ENCODE data around the gene TFEB. TPM values are rescaled to one million over a fixed set of nuclear protein-coding genes. Genes with fewer than 3 reads are reported as not detected.

The TFEB gene
- total and polyA plus RNA-seq, 2 donors (not counting 3 experiments of a cell fraction or from before 2014, with no cell fraction given), result 4.9 to 6.6 TPM

GRCh38 chr6:41653691-41654090, 81.7 kb downstream of the TFEB start:
- H2AFZ ChIP-seq (ENCODE audit: low read depth, low read length), result no peak overlapping the region
- H3K79me2 ChIP-seq (ENCODE audit: control insufficient read depth, insufficient read depth, low read length), result no peaks in the 10 kb centered on the region
- no peaks in the 10 kb centered on the region for H3K9me1 ChIP-seq (replicated peaks; ENCODE audit: control insufficient read depth, extremely low read depth, insufficient read depth, low read length)
- ChIA-PET CTCF (interaction anchor here (1.2 kb wide), 1 partner anchor 14 kb away, joined by 3 read pairs; no protein-coding TSS in a partner anchor), POLR2A (no interaction called here)
- DNase-seq (ENCODE audit: low read depth, low spot score) (no peak), FAIRE-seq (no peak)
- no peak overlapping the region for H3K4me3 ChIP-seq (replicated peaks in 1 of 3; ENCODE audit: insufficient read depth in 1 of 3, low read depth in 1 of 3, low read length in 3 of 3)
- dilution Hi-C loops (cut with MboI; ENCODE audit: extremely low pct_ligation_motif_present, low sequenced_read_pairs) (no loop called here), intact Hi-C loops (cut with micrococcal nuclease) (loop anchor here (2.0 kb wide), 1 partner anchor 15 kb away; the partner anchor contains the start of gene MDFI)
- H3K27ac ChIP-seq (ENCODE audit: insufficient read depth, low read depth, low read length), result no peak overlapping the region
- BruUV-seq (replicated peaks), result no TSS peak
- no peaks in the 10 kb centered on the region for H4K20me1 ChIP-seq (replicated peaks; ENCODE audit: control insufficient read depth, extremely low read depth, insufficient read depth, low read length)
- no peaks in the 10 kb centered on the region for H3K9me3 ChIP-seq (replicated peaks; ENCODE audit: control insufficient read depth, insufficient read depth, low read length)
- no peak overlapping the region for H3K9ac ChIP-seq (replicated peaks; ENCODE audit: extremely low read depth, insufficient read depth, low read length)
- TF ChIP-seq FOS (IDR thresholded peaks at IDR 0.05; ENCODE audit: borderline replicate concordance, insufficient read depth, low read length) (no peak), GATA2 (IDR thresholded peaks at IDR 0.05; ENCODE audit: insufficient read depth, insufficient read length, low read depth, low read length) (no peak), CTCF (IDR thresholded peaks at IDR 0.05; ENCODE audit: extremely low read depth in 1 of 2, insufficient read depth in 1 of 2, low read depth in 1 of 2, low read length in 2 of 2) (no peak), POLR2A (IDR thresholded peaks at IDR 0.05; ENCODE audit: low read depth, low read length) (no peak), EZH2 (IDR thresholded peaks at IDR 0.05; ENCODE audit: borderline replicate concordance, low read depth, low read length, severe bottlenecking) (no peak), MYC (IDR thresholded peaks at IDR 0.05; ENCODE audit: low read depth, low read length) (no peak), POLR2AphosphoS5 (IDR thresholded peaks at IDR 0.05; ENCODE audit: insufficient read depth, low read depth, low read length) (no peak), JUN (IDR thresholded peaks at IDR 0.05; ENCODE audit: borderline replicate concordance, insufficient read depth, insufficient read length, low read depth) (no peak), MAX (IDR thresholded peaks at IDR 0.05; ENCODE audit: insufficient read depth, insufficient read length) (no peak)
- peaks cover 17% of the 10 kb centered on the region for H3K4me1 ChIP-seq (ENCODE audit: control insufficient read depth, extremely low read depth, insufficient read depth, low read length)
- no peaks in the 10 kb centered on the region for H3K27me3 ChIP-seq (ENCODE audit: control insufficient read depth in 2 of 2, insufficient read depth in 2 of 2, low read length in 2 of 2)
- peaks cover 0 to 34% of the 10 kb centered on the region in 2 experiments for H3K36me3 ChIP-seq (ENCODE audit: control insufficient read depth in 2 of 2, extremely low read depth in 1 of 2, insufficient read depth in 2 of 2, low read length in 2 of 2)
- no peak overlapping the region for H3K4me2 ChIP-seq (ENCODE audit: insufficient read depth, low read length)

Data from endothelial cell of umbilical vein (primary cell).